Activated CD4-positive, alpha-beta T cell treated with anti-CD3 and anti-CD28 coated beads, Interleukin-2, amount 50 U/mL, for 16 hours (primary cell): ENCODE measurements around the gene CHDH.

Source experiments
- DNase-seq: peaks from one replicate; pipeline ENCODE4 v3.0.0-alpha.2; 2020

Gene CHDH

DNA sequence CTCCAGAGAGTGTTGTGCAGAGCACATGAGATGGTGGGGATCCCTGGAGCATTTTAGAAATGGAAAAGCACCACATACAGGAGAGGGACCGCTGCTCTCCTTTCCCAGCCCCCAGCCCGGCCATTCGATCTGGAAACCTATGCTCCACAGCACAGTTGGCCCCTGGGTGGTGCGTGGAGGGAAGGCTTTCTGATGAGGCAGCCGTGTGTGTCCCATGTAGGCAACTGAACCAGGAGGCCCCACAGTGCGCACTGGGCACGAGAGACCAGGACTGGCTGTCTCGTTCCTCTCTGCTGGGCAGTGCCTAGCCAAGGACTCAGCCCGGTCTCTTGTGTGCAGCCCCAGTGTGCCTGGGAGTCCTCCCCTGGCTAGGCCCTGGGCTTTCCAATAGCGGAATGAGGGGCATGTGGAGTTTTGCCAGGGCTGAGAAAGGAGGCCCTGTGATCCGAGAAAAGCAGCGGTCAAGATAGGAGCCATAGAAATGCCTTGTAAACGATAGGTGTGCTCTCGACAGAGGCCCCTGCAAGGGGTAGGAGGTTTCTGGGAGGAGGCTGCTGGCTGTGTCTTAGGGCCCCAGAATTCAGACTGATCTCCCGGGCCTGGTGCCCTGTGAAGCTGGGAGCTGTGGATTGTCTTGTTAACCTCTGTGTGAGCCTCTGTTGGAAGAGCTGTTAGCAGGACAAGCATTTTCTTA lies 39.0 kb downstream of the CHDH start:
- no peak for DNase-seq

DNA sequence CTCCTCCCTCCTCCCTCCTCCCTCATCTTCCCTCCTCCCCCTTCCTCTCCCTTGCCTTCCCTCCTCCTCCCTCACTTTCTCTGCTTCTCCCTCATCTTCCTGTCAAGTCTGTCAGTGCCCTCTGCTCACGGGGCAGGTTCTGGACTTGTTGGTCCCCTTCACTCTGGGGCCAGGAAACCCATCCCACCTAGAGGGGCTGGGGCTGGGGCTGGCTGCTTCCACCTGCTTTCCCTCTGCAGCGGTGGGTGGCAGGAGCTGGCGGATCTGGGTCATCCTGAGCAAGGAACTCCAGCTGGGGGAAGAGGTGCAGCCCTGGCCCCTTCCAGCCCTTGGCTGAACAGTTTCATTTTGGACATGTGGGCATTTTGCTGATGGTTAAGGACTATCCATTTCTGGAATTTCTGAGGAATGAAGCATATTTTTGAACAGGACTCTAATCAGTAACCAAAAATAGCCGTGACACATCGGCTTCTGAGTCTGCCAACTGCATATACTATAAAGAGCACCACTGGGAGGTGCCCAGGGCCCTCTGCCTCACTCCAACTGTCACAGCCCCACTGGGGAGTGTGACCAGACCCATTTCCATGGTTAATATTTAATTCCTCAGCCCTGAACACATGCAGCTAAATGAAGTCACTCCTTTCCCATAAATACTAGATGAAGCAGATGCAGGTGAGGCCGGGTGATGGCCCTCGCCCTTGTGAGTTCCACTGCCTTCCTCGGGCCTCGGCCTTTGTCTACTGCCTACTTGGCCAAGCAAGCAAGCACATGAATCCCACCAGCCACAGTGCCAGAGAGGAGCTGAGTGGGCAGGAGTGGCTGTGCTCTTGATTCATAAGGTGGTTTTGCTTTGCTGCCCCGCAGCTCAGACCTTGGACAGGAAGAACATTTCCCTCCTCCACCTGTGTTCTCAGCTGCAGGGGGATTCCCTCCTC lies 39.8 kb downstream of the CHDH start:
- no peak for DNase-seq

DNA sequence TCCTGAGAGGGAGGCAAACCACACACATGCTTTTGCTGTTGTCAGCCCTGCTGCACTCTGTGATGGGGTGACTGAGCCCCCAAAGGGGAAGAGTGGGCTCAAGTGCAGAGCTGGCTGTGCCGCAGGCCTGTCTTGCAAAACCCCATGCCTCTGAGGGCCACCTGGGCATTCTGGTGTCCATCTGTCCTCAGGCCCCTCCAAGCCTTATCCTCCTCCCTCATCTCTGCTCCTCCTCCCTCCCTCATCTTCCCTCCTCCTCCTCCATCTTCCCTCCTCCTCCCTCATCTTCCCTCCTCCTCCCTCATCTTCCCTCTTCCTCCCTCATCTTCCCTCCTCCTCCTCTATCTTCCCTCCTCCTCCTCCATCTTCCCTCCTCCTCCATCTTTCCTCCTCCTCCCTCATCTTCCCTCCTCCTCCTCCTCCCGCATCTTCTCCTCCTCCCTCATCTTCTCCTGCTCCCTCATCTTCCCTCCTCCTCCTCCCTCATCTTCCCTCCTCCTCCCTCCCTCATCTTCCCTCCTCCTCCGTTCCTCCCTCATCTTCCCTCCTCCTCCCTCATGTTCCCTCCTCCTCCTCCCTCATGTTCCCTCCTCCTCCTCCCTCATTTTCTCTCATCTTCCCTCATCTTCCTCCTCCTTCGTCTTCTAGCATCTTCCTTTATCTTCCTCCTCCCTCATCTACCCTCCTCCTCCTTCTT lies 40.6 kb downstream of the CHDH start:
- DNase-seq = no peak

DNA sequence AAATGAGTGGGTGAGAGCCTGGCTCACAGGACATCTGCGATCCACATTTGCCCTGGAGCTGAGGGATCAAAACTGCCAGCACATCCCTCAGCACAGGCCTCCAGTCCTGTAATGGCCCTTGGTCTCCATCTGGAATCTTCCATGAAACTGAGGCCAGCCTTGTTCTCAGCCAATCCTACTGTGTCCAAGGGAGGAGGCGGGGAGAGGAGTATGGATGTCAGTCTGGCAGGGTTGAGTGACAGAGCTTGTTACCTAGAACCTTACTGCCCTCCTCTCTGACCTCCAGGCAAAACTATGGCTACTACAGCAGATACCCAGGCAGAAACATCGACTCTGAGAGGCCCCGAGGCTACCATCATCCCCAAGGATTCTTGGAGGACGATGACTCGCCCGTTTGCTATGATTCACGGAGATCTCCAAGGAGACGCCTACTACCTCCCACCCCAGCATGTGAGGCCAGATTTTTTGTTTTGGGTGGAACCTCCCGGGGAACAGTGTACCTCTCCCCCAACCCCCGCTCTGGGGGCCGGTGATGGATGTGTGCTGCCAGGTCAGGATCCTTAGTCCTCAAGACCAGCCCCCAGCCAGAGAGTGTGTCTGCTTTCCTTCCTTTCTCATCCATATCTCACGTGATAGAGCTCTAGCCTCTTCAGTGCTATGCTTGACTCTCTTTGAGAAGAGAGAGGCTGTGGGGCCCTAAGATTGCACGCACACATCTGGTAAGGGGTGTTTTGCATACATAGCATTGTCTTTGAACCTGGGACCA lies 41.3 kb downstream of the CHDH start:
- no peak for DNase-seq

DNA sequence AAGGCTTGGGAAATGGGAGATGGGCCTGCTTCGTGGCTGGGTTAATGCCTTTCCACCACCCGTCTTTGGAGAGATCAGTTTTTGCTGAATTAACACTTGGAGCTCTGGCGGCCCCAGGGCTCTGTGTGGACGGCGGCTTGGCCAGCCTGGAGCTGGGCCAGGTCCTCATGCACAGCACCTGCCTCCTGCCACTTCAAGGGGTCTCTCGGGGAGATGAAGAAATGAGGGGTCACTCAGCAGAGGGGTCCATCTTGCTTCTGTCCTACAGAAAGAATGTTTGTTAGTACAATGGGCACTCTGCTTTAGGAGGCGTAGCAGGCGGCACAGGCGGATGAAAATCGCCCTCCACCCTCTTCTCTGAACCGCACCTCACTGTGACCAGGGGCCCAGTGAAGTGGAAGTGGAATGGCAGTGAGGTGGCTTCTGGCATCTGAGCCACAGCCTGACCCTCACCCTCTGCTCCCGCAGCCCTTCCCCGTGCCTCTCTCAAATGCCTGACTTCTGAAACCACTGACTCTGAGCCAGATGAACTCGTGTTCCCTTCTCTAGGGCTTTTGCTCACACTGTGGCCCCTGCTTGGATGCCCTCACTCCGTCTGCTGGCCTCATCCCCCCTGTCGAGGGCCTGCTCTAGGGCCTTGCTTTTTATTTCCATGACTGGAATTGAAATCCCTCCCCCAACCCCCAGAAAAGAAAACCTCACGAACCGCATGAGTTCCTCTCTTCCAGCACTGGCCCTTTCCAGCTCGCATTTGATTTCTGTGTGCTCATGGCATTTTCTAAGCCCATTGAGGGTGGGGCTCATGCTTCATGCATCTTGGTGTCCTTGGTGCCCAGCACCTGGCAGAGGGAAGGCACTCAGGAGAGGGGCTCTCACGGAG lies 42.2 kb downstream of the CHDH start:
- DNase-seq = no peak

DNA sequence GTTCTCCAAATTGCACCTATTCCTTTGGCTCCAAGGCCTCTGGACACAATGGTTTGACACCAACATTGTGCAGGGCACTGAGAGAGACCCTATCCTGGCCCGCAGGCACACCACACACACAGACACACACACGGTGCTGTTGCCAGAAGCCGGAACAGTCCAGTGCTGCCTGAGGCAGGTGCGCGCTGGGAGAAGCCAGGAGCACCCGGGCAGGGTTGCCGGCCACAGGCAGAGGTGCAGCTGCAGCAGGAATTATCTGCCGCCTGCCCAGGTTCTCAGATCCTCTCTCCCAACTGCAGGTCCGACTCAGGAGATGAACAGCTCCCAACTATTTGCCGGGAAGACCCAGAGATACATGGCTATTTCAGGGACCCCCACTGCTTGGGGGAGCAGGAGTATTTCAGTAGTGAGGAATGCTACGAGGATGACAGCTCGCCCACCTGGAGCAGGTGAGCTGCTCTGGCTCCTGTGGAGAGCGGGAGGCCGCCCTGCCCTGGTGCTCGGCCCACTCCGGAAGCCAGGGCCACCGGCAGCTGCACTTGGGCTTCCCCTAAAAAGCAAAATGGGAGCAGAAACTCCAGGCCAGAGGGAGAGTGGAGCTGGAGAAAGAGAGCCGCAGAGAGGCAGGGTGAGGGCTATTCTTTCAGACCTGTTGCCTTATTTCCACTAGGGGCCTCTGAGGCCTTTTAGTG lies 42.9 kb downstream of the CHDH start:
- no peak for DNase-seq

DNA sequence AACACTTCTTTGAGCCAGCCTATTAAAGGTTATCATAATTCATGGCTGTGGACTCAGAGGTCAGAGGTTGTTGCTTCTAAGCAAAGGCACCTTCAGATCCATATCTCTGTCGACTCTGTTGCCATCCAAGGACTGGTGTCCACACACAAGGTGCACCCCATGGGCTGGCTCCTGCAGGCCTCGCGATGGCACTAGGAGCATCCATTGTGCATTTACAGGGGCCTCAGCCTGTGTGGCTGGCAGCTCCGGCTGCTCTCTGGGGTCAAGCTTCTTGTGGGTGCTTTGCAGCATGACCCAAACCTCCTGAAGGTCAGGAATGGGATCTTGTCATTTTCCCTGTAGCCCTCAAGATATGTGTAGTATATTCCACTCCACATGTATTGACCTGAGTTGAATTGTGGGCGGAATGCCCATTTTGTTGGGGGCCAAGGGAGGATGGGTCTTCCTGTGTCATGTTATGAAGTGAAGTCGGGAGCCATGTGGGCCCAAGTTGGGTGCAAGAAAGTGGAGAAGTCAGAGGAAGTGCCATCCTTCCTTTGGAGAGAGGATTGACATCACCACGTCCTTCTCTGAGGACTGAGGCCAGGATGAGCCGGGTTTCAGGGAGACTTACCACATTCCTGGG lies 43.9 kb downstream of the CHDH start:
- DNase-seq = no peak

DNA sequence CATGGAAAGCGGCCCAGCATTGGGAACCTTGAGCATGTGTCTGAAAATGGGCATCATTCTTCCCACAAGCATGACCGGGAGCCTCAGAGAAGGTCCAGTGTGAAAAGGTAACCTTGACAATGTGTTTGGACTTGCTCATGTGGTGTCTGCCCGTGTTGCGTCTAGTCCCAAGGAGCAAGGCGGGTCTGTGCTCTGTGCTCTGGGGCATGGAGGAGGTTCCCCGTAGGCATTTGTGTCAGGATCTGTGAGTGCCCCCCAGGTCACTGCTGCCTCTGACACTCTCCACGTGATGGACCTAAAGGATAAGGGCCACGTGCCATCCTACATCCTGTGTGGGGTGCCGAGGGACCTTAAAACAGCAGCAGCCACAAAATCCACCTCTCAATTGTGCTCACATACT lies 44.9 kb downstream of the CHDH start:
- no peak for DNase-seq

DNA sequence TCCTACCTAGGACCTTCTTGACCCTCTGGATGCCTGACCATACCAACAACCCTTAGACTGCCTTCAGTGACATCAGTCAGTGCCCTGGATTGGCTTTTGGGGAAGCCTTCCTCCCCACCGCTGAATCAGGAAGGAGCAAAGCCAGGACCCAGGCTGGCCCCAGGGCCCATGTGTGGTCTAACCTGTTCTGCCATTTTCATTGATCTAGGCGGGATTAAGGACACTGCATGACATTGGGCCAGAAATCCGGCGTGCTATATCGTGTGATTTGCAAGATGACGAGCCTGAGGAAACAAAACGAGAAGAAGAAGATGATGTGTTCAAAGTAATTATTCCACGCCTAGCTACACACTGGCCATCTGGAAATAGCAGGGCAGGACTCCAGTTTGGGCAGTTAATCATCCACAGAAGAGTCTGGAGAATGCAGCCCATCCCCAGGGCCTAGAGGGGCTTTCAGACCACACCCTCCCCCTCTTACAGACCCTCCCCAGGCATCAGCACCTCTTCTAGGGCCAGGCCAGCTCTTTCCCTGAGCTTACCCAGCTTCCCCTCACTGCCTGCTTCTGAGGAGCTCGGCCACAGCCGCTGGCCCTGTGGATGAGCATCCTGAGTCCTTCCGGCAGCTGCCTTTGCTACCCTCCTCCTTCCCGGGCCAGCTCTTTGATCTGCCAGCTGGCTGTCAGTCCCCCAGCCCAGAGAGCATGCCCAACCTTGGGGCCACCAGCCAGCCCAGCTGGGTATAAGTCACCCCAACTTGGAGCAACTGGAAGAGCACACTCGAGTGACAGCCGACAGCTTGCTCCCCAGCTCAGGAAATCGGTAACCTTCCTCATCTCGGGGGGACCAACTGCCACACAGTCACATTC lies 45.9 kb downstream of the CHDH start:
- DNase-seq = no peak

DNA sequence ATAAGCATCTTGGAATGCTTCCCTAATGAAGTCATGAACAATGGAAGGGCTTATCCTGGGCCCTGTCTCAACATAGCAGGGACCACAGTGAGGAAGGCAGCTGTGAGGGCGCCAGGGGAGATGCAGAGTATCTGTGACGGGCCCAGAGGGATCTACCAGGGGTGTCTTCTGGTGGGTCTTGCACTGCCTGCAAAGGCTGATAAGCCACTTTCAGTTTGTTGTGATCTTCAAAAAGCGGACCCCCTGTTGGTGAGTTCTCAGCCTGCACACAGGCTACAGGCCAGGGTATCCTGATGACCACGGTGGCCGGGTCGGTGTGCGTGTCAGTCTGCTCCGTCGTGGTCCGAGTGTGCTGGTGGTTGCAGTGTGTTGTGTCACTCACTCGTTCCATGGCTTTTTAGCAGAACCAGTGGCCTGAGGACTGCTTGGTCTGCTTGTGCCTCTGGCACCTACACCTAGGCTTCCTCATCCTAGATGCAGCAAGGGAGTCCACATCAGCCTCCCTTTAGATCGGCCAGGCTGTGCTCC lies 46.8 kb downstream of the CHDH start:
- no peak for DNase-seq

DNA sequence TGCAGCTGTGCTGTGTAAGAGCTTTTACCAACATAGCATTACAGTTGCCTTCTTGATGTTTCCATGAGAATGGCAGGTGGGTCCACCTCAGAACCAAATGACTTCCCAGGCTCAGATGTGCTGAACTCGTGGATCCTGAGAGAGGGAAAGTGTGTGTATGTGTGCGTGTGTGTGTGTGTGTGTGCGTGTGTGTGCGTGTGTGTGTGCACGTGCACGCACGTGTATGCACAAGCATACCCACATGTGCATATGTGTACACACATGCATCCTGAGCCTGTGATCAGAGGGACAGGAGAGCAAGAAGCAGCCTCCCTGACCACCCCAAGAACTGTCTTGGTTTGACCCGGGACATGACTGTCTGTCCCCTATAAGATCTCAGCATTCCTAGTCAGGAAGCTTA lies 48.1 kb downstream of the CHDH start:
- DNase-seq = no peak

DNA sequence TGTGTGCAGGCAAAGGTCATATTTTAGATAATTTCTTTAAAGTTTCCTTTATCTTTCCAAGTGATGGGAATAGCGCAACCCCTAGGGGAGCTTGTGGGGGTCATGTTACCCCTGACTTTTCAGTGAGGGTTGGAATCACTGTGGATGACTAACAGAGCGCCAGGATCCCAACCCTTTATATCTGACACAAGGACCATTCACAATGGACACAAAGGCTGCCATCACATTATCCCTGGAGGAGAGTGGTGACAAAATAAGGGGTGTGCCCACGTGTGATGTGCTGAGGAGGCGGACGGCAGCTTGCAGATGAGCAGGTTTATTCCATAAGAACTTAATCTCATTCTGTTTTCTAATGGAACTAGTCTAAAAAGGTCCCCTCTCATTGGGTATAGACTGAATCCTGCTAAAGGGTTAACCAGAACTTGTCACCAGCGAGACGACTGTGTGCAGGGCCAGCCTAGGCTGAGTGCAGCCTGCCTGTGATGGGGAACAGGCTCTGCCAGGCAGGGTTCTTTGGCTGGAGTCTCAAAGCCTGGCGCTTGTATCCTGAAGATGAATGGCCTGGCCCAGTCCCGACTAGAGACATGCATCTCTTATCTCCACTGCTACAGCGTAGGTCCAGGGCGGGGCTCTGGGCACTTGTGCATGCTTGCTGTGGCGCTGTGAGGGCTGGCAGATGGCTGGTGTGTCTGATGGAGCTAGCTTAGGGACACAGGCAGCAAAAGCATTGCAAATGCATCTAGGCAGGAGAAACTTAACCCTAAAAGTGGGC lies 50.2 kb downstream of the CHDH start:
- no peak for DNase-seq

DNA sequence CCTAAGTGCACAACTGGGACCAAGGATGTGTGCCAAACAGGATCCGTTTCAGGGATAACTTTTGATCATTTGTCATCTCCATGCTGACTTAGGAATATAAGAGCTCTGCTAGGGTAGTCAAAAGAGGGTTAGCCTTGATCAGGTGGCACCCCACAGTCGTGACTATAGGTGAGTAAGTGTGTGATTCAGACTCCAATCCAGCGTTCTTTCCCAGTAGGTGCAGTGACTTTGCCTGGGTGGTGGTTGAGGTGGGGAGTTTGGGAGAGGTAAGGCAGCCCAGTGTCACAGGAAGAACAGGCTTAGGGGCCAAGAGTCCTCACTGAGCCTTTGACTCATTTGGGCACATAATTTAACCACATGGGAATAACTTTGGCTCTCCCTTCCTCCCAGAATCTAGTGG lies 51.0 kb downstream of the CHDH start:
- DNase-seq = no peak

DNA sequence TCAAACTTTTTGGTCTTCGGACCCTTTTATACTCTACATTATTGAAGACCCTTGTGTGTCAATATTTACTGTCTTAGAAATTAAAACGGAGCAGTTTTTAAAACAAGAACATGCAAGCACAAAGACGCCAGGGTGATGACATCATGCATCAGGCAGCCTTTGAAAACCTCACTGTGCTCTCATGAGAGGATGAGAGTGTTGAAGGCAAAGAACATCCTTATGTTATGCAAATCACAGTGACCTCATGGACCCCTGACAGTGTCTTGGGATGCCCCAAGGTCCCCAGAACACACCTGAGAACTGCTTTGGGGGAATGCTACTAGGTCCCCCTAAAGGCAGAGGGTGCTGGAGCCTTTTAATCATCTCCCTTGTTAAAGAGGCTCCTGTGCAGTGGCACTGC lies 51.6 kb downstream of the CHDH start:
- DNase-seq = no peak

DNA sequence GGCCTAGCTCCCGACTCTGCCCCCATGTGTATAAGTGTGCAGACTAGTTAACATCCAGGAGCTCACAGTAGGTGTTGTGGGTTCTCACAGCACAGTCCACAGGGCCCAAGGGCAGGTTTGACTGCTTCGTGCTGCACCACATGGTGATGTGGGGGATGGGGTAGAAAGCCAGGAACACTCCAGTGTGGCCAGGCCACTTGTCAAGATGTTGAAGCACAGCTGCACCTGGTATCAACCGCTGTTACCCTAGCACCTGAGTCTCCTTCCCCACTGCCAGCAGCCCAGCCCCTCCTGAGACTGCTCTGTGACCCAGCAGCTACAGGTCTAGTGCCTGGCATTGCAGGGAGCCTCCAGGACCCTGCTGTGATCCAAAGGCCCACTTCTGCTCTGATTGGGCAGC lies 53.4 kb downstream of the CHDH start:
- no peak for DNase-seq

DNA sequence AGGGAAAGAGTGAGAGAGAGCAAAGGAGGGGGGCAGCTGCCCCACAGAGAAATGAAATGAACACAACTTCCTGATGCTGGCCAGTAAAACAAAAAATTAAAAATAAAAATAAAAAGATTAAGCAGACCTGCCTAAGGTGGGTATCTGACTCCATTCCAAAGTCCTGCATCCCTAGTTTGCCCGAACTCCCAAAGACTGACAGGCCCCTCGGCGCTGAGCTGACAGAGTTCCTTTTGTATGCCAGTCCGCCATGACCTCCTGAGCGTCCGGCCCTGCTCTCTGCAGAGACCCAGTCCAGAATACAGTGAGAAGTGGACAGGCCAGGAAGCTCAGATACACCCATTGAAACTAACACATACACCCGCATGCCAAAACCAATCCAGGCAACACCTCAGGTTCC lies 54.9 kb downstream of the CHDH start:
- no peak for DNase-seq

DNA sequence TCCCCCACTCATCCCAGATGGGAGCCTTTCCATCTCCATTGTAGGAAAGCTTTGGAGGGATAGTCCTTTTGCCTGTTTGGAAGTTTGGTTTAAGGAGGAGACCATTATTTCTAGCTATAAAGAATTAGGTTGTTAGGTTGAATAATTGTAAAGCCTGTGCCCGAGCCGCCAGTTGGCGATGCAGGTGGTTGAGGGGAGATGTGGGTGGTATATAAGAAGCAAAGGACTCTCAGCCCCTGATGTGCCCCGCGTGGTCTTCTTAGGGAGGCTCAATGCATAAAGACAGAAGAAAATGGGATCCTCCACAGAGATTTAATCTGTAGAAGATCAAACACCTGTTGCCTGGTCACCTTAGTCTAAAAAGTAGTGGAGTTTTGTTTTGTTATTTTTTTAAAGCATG lies 55.7 kb downstream of the CHDH start:
- DNase-seq = no peak

DNA sequence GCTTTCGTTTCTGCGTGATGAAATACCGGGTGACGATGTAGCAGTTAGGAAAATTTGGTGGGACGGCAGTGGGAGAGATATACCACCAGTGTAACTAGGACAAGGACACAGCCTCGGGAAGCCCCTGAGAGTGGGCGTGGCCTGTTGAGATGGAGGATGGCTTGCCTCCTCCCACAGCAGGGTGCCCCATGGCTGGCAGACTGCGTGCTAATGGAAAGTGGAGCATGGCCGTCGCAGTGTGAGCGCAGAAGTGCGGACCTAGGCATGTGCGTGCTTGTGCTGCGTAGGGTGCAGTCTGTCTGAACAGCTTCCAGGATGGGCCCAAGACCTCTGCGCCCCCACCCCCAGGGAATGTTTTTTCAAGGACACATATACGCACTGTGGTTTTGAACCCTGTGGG lies 56.8 kb downstream of the CHDH start:
- DNase-seq = no peak

DNA sequence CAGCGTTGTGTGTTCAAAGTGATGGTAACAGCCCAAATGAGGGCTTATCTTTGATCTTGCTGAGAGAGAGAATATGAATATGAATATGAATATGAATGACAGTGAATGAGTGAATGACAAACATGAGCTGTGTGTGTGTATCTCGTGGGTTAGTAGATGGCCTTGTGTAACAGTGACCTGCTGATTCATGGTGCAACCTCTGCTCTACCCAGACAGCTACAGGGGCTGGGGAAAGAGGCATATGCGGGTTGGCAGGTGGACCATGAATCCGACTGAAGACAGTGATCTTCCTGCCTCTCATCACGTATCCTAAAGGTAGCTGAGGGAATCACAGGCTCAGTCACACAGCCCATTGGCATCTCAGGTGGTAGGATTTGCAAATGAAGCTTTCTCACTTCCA lies 58.2 kb downstream of the CHDH start:
- no peak for DNase-seq
